Measurements from ENCODE around the gene TMCC1.
"Not testable (repeated sequence)": the region's sequence is repeated elsewhere in the genome, so short reads cannot be mapped to it uniquely, and the experiment has no call there.

TMCC1 gene

GRCh38 chr3:129768728-129769127 lies 124.8 kb downstream of the TMCC1 start:
- no peak for DNase-seq

GRCh38 chr3:129766135-129766534 lies 127.4 kb downstream of the TMCC1 start:
- no peak for DNase-seq

- DNase-seq: no peak
Measured at GRCh38 chr3:129764090-129764489, 129.4 kb downstream of the TMCC1 start.

DNA sequence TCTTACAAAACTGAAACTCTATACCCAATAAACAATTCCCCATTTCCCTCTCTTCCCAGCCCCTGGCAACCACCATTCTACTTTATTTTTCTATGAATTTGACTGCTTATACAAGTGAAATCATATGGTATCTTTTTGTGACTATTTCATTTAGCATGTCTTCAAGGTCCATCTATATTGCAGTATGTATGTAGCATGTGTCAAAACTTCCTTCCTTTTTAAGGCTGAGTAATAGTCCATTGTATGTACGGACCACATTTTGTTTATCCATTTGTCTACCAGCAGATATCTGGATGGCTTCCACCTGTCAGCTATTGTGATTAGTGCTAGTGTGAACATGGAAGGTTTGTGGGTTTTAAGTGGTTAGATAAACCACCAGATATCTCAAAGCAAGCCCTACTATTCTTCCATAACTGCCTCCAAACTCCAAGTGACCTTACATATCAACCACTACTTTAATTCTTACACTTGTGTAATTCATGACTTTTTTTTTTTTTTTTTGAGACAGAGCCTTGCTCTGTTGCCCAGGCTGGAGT lies 134.7 kb downstream of the TMCC1 start:
- DNase-seq: no peak

DNA sequence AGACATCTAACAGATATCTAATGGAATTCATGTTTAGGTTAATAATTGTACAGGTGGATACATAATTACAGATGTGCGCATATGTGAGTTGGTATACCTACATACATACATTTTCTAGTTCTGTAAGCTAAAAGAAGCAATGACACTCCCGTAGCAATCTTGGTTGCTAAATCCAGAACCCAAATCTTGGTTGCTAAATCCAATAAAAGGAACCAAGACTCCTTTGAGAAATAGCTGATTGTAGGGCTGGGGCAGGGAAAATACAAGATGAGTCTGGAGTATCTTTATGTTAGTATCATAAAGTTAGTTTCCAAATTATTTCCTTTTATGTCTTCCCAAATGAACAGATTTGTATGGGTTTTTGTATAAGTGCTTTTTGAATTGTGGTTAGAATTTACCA lies 135.2 kb downstream of the TMCC1 start:
- no peak for DNase-seq

DNA sequence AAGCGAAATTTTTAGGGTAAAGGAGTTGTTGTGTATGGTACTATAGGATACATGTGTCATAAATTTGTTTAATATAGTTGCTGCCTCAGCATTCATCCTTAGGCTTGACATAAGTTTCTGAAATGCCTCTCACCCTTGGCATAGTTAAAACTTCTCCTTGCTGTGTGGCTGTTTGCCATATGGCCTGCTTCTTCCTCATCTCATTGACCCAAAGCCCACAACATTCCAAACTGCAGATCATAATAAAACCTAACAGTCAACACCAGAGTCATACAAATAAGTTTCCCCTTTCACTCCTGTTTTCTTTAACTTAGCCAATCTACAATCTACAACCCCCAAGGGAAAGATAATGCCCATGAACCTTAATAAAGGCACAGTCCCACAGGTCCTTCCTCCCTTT lies 136.6 kb downstream of the TMCC1 start:
- no peak for DNase-seq

GRCh38 chr3:129751105-129751504 lies 142.4 kb downstream of the TMCC1 start:
- DNase-seq: not testable (repeated sequence)

GRCh38 chr3:129749692-129750091 lies 143.8 kb downstream of the TMCC1 start:
- no peak for DNase-seq

DNA sequence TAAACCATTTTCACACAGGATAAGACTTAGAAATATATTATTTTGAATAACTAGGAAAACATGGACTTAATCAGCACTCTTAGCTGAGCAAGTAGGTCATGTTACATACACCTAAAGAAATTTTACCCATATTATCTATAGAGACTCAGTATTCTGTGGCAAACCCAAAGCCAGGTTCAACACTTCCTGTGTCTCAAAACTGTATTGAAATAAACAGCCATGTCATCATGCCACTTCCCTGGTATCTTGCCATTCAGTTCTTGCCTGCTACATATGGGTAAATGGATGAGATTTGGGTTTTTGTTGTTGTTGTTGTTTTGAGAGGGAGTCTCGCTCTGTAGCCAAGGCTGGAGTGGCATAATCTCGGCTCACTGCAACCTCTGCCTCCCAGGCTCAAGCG lies 145.5 kb downstream of the TMCC1 start:
- DNase-seq: no peak

DNA sequence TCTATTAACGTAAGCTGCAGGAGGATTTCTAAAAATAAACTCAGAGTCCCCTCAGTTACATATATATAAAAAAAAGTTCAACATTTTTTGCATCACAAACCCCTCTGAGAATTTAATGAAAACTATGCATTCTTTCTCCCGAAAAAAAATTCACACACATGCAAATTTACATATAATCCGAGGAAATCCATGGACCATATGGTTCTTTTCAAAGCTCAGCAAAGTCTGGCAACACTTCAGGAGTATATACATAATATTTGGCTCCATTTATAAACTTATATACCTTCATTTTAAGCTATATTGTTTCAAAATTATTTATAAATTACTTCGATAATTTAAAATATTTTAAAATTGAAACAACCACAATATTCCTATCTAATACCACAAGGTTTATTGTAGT lies 146.4 kb downstream of the TMCC1 start:
- DNase-seq: no peak

DNA sequence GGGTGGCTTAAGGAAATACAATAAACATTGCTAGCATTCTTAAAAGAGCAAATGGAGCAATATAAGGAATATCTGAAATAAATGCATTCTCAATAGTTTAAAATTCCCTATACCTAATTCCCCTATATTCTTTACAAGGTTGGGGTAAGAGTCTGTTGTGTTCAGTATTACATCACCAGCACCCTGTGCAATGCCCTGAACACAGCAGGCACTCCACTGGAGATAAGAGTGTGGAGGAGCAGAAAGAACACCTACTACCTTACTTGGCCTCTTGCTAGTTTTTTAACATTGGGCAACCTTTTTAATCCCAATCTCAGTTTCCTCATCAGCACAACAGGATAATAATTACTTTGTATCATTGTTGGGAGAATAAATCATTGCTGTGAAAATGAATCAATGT lies 146.9 kb downstream of the TMCC1 start:
- no peak for DNase-seq

DNA sequence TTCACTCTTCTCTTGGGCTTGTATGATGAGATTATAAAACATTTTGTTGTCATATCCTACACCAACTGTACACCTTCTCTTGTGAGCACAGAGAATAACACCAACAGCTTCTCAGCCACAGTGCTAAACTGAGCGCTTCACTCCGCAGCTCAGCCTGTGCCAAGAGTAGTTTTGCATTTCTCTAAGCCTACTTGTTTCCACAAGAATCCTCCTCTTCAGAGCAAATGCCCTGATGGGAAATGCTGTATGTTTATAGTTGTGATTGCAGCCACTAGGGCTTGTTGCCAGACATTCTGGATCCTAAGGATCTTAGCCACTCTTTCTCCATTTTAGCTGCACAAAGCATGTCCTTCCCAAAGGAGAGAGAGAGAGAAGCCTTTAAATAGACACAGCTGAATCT lies 148.3 kb downstream of the TMCC1 start:
- no peak for DNase-seq

DNA sequence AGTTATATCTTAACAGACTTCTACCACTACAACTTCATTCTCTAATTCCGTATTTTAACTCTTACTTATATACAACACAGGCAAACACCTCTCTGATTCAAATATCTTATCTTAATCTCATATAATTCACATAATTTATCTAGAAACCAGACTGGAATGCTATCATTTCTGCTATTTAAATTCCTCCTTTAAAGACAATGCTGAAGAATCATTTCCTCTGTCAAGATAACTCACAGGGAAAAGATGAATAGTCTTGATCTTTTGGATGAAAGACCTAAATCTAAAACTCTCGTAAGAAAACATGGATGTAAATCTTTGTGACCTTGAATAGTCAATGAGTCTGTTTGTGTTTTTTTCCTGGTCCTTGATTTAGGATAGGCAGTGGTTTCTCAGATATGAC lies 151.7 kb downstream of the TMCC1 start:
- DNase-seq: no peak

- DNase-seq: no peak
Measured at GRCh38 chr3:129740090-129740489, 153.4 kb downstream of the TMCC1 start.

DNA sequence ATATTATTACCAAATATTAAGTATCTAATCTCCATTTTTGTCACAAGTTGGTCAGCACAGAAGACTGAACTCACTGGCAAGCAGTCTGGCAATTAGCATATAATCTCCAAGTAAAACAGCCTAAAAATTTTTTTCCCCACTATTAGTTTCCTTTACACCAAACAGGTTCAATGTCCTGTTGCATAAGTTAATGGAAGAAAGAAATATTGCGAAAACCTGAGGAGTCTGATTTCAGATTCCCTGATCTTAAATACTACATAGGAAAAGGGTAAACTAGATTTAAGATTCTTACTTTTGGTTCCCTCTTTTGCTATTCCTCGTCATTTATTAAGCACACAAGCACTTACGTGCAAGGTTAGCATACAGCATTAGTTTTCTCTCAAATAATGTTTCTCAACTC lies 153.9 kb downstream of the TMCC1 start:
- DNase-seq: no peak

DNA sequence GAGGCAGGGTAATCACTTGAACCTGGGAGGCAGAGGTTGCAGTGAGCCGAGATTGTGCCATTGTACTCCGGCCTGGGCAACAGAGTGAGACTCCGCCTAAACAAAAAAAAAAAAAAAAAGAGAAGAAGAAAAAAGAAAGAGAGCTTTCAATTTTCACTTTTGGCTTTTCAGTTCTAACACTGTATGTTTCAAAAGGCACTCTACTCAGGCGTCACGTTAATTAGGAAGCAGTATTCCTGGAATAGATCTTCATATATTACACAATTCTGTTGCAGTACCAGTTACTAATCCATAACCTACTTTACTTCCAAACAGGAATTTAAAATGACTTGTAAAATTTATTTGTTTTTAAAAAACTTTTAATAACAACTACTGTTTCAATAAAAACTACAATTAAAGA lies 155.3 kb downstream of the TMCC1 start:
- DNase-seq: no peak

- DNase-seq: no peak
Measured at GRCh38 chr3:129736070-129736469, 157.4 kb downstream of the TMCC1 start.

- no peak for DNase-seq
Measured at GRCh38 chr3:129735638-129736037, 157.9 kb downstream of the TMCC1 start.

- DNase-seq: no peak
Measured at GRCh38 chr3:129734449-129734848, 159.1 kb downstream of the TMCC1 start.

- DNase-seq: no peak
Measured at GRCh38 chr3:129732200-129732876, 161.2 kb downstream of the TMCC1 start.

DNA sequence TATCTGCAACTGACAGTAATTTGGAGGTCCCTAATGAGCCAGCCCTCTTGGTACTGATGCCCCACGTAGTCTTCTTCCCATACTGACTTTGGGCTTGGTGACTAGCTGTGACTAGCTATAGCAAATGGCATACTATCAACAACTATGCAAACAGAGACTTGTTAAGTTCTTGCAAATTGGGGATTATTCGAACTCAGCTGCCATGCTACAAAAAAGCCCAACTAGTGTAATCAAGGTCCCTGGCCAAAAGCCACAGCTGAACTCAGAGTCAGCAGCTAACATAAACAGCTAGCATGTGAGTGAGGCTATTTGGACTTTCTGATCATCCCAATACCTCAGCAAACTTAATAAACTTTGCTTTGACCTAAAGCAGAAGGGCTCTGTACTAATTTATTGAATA lies 165.8 kb downstream of the TMCC1 start:
- DNase-seq: no peak

- no peak for DNase-seq
Measured at GRCh38 chr3:129723558-129724324, 169.8 kb downstream of the TMCC1 start.

DNA sequence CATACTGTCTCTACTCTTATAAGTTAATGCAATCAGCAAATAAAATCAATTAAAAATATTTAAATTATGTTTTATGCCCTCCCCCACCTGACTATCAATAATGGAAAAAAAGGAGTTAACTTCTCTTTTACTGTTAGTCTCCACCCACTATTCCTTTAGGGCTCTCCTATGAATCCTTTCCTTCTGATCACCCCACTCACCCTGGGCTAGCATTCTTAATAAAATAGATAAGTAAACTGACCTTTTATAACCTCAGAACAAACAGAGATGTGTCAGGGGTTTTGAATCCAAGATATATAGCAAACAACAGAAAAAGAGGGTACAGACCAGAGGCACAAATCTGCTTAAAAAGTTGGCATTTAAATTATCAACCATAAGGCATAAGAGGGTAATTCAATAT lies 171.0 kb downstream of the TMCC1 start:
- DNase-seq: no peak

DNA sequence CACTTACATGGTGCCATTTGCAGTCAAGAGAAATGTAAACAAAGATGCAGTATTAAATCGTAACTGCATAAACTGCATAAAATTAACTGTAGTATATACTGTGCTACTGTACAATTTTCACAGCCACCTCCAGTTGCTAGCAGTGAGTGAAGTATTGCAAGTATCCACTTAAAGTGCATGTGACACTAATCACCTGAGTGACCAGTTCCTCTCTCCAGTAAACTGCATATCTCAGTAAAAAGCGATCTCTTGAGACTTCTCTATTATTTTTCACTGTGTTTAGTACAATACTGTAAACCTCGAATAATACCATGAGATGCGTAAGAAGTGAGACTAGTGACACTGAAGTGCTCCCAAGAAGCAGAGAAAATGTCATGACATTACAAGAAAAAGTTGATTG lies 175.3 kb downstream of the TMCC1 start:
- no peak for DNase-seq

DNA sequence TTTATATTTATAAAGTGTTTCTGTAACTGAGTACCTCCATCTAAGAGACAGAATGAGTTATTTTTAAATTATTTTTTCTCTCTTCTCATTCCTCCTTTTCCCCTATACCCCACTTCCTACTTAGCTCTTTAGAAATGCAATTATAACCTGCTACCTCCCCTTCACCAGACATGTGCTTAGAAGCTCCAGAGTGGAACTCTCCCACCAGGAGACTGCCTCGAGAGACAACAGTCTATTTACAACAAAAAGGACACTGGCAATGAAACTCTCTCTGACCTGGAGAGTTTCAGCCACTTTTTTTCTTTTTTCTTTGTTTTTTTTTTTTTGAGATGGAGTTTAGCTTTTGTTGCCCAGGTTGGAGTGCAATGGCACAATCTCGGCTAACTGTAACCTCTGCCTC lies 177.7 kb downstream of the TMCC1 start:
- no peak for DNase-seq

Data from NK-92 treated with Interleukin-12 subunit alpha and Interleukin-12 subunit beta, amount 100 ng/mL, for 24 hours (cell line).